HG03135 (cell line): ENCODE measurements around the gene SLMAP.

Source experiments
- ATAC-seq: cut with Tn5 transposase; IDR thresholded peaks from one replicate; pipeline ENCODE4 v1.9.1; 2021; ENCODE audit warnings: mild to moderate bottlenecking, moderate library complexity; ENCODE audit not compliant: unreplicated experiment

Gene SLMAP

DNA sequence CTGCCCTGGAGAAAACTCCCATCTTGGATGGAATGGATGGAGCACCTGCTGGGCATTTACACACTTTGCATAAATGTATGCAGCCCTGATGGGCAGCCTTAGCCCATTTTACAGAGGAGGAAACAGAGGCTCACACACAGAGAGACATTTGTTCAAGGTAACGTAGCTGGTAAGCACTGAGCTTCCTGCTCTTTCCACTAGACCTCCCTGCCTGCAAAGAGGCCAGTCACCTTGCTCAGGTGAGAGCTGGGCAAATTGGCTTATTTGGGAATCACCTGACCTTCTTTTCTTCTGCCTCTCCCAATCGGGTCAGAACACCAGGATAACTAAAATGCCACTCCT lies 200.7 kb downstream of the SLMAP start:
- ATAC-seq = no peak

DNA sequence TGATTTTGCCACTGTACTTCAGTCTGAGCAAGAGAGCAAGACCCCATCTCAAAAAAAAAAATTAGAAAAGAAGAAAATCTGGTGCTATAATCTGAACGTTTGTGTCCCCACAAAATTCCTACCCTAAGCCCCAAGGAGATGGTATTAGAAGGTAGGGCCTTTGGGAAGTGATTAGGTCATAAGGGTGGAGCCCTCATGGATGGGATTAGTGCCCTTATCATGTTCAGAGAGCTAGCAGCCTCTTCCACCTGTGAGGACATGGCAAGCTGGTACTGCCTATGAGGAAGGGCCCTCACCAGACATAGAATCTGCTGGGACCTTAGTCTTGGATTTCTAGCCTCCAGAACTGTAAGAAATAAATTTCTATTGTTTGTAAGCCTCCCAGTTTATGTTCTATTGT lies 201.7 kb downstream of the SLMAP start:
- ATAC-seq = no peak

DNA sequence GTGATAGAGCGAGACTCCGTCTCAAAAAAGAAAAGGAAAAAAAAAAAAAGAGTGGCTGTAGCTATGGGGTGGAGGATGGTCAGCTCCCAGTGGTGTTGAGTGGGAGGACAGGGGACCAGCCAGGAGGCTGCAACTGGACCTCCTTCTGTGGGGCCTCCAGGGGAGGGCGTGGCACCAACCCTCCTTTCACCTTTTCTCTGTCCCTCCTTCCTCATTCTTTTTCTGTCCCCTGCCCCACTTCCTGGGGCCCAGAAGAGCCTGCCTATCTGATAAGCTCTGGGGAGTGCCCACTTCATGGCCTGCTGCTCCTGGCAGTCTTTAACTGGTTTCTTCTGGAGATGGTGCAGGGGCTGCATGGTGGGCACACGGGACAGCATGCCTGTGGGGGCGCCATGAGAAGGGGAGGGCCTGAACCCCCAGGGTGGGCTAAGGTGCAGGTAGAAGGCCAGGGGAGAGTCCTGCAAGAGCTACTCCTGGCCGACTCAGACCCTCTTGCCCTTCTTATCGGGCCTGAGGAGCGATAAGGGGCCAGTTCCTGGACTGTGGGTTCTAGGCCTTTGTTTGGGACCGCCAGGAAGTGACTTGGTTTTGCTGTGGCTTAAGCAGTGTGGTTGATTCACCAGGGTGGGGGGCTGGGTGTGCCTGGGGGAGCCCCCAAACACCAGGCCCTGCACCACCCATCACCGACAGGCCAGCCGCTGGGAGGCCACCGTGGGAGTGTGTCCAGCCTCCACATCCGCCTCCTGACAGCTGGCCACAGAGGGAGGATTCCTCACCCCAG lies 202.7 kb downstream of the SLMAP start:
- no peak for ATAC-seq

DNA sequence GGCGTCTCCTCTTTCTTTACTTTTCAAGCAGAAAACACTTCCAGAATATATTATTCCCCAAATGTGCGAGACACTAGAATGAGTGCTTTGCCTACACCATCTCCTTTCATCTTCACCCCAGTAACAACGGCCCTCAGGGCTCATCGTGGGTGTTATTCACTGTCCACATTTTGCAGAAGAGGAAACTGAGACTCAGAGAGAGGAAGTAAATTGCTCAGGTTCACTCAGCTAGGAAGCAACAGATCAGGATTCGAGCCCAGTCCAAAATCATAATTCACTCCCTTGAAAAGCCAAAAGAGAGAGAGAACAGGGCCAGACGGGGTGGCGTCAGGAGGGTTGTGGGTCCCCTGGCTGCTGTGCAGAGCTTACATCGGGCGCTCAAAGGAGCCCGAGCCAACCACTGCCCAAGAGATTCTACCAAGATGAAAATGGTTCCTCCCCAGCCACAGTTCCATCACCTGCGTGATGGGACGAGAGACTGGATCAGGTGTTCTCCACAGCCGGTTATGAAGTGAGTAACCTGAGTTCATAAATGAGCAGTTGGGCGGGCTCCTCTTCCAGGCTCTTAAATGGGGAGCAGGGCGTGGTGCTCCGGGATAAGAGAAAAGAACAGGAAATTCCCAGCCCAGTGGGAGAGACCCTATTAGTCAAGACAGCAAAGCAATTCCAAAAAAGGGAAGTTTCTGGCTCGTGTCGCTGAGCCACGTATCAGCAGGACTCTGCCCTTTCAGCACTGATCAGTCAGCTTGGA lies 203.5 kb downstream of the SLMAP start:
- no peak for ATAC-seq

DNA sequence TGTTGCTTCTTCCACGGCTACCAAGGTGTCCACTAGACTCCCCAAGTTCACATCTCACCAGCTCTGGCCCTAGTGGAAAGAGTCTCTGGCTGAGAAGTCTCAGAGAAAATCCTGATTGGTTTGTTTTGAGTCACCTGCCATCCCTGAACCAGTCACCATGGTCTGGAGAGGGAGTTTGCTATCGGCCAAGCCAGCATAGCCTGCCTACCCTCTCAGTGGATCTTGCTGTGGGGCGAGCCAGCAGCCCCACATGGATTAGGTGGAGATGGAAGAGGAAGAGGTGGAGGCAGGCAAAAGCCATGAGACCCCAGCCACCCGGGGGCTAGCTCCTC lies 204.0 kb downstream of the SLMAP start:
- ATAC-seq = no peak

DNA sequence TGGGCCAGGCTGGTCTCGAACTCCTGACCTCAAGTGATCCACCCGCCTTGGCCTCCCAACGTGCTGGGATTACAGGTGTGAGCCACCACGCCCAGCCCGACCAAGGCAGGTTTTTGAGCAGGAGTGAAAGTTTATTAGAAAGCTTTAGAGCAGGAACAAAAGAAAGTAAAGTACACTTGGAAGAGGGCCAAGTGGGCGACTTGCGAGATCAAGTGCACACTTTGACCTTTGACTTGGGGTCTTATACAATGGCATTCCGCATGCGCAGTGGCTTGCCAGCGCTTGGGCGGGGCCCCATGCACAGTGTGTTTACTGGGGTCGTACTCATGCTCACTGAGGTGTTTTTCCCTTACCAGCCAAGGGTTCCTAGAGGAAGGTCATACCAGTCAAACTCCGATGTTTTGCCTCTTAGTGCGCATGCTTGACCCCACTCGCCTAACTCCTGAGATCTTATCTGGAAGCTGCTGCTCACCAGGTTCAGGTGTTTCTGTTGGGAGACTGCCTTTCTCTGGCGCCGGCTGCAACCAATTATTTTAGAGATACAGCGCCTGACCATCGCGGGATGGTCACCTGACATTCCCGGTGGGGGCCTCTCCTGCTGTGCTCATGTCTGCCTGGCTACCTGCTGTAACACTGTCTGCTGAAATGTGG lies 205.2 kb downstream of the SLMAP start:
- ATAC-seq = no peak

DNA sequence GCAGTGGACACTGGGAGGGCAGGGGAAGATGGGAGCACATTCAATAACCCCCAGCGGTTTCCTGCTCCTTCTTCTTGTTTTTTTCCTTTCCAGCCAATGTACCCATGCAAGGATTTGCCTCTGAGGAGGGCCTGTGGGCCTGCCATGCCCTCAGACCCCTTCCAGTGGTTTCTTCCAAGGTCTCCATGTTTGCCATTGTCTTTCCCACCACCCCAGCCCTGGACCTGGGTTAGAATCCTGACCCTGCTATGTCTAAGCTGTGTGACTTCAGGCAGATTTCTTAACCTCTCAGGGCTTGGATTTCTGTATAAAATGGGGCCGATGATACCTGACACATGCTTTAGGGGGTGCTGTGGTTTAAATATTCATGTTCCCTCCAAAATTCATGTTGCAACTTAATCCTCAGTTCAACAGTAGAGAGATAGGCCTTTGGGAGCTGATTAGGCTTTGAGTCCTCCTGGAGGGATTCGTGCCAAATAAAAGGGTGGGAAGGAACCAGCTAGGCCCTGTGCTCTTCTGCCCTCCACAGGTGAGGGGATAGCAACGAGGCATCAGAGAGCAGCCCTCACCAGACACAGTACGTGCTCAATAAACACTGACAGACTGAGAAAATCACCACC lies 205.8 kb downstream of the SLMAP start:
- no peak for ATAC-seq

DNA sequence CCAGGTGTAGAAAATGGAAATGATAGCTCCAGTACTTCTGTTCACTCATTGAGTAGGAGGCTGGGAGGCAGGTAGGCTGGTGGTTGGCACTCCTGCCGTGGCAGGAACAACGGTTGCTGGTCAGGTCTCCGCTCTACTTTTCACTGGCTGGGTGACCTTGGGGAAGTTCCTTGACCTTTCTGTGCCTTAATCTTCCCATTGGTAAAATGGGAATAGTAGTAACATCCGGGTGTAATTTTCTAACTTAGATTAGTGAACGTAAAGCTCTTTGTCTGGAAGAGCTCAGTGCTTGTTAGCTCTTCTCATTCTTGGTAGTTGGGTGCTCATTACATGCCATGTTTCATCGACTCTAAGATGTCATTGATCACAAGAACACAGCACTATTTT lies 206.3 kb downstream of the SLMAP start:
- no peak for ATAC-seq

DNA sequence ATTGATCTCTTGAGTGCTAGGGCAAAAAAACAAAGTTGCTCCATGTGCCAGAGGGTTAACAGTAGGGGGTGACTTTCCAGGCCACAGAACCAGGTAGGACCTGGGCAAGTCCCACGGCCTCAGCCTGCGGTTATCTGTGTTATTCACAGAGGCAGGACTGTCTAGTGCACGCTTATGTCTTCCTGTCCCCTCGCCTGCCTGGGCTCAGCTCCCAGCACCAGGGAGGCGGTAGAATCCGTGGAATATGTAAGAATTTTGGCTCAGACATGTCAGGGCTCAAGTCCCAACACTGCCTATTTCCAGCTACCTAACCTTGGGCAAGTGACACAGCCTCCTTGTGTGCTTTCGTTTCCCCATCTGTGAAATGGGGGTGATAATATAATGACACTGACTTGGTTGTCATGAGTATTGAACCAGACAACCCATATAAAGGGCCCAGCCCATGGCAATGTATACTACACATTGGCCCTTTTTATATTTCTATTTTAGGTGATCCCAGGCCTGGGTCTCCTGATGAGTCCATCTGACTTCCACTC lies 207.8 kb downstream of the SLMAP start:
- no peak for ATAC-seq

DNA sequence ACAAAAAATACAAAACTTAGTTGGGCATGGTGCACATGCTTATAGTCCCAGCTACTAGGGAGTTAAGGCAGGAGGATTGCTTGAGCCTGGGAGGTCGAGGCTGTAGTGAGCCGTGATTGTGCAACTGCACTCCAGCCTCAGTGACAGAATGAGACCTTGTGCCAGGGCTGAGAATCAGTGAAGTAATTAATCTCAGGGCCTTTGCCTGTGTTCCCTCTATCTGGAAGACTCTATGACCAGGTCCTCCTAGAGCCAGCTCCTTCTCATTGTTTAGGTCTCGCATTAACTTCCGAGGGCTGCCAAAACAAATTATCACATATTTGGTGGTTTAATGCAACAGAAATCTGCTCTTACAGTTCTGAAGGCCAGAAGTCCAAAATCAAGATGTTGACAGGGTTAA lies 210.7 kb downstream of the SLMAP start:
- no peak for ATAC-seq

DNA sequence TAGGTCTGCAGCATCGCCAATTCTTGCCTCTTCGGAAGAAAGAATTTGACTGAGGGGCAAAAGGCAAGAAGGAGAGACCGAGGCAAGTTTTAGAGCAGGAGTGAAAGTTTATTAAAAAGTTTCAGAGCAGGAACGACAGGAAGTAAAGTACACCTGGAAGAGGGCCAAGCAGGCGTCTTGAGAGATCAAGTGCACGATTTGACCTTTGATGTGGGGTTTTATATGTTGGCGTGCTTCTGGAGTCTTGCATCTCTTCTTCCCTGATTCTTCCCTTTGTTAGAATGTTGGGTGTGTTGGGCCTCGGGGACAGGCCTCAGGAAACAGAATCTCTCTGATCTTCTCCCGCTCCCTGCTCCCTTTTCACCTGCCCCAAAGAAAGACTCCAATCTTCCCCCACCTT lies 211.5 kb downstream of the SLMAP start:
- ATAC-seq = no peak

DNA sequence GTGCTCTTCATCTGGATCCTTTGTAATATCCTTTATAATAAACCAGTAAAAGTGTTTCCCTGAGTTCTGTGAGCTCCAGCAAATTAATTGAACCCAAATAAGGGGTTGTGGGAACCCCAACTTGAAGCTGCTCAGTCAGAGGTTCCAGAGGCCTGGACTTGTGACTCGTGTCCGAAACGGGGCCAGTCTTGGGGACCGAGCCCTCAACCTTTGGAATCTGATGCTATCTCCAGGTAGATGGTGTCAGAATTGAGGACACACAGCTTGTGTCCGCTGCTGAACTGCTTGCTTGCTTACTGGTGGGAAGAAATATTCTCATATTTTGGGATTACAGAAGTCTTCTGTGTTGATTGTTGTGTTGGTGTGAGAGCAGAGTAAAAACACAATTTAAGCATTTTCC lies 212.4 kb downstream of the SLMAP start:
- no peak for ATAC-seq

DNA sequence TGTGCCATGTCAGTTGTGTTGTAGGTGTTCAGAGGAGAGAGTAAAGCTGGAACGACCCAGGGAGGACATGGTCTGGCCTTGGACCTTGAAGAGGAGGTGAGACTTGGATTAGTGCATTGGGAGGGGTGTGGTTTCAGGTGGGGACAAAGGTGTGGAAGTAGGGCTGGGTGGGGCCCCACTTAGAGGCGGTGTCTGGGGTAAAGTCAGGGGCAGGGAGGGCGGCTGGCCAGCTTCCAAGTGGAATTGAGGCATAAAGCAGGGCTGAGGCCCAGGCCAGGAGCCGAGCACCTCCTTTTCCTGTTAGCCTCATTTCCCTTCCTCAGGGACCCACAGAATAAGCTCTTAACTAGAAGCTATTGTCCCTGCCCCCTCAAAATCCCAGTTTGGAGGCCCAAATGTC lies 215.9 kb downstream of the SLMAP start:
- ATAC-seq = no peak

DNA sequence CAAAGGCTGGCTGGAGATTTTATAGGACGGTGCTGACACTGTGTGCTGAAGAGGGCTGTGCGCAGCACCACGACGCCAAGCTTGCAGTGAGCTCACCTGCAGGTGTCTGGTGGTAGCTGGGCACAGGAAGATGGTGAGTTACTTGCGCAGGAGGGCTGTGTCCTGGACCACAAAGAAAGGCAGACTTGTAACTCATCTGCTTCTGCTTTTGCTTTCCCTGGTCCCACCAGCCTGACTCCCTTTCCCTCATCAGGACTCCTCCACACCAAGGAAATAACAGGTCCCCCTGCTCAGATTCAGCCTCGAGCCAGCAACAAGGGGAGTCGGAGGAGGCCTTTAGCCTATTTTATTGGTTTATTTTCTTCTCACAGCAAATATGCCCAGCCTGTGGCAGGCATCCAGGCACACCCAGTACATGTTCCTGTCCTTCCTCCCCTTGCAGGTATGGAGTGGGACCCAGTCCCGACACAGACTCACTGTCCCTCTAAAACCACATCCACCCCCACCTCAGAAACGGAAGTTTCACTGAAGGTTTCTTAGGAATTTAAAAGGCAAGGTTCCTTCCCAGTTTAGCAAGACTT lies 216.5 kb downstream of the SLMAP start:
- ATAC-seq = no peak

DNA sequence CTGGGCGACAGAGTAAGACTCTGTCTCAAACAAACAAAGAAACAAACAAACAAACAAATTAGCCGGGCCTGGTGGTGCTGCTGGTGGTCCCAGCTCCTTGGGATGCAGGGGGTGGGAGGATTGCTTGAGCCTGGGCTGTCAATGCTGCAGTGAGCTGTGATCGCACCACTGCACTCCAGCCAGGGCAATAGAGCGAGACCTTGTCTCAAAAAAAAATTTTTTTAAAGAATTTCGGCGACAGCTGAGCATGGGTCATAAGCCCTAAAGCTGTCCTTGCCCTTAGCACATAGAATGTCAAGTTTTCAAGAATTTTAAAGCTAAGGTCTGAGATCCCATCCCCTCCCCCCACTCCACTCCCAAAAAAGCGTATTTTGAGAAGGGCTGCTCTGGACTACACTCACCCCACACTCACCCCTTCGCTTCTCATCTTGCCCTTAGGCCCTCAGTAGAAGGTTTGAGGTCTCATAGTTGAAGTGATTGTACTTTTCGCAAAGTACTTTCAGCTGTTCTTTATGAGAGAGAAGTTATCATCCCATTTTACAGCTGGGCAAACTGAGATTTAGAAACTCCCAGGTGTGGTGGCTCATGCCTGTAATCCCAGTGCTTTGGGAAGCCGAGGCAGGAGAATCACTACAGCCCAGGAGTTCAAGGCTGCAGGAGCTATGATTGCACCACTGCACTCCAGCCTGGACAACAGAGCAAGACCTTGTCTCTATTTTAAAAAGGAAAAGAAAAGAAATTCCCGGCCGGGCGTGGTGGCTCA lies 217.8 kb downstream of the SLMAP start:
- no peak for ATAC-seq

DNA sequence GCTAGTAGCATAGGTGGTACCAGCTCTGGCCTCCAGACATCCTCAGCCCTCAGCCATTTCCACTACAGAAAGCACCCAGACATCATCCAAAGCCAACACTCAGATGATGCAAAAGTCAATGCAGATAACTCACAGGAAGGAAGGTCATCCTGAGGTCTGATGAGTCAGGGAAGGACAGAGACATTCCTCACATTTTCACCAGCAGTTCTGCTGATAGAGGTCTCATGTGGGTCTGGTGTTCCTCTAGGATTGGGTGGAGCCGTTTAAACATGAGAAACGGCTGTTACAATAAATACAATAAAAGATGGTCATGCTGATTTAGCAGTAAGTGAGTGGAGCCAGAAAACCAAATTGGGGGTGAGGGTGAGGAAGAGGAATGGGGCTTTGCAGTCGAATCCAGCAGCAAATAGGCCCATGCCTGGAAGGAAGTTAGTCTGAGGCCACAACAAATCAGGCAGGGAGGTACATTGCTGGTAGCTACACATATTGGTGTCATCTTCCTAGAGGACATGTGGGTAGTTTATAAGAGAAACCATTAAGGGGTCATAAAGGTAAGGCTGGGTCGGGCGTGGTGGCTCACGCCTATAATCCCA lies 218.8 kb downstream of the SLMAP start:
- ATAC-seq = no peak

DNA sequence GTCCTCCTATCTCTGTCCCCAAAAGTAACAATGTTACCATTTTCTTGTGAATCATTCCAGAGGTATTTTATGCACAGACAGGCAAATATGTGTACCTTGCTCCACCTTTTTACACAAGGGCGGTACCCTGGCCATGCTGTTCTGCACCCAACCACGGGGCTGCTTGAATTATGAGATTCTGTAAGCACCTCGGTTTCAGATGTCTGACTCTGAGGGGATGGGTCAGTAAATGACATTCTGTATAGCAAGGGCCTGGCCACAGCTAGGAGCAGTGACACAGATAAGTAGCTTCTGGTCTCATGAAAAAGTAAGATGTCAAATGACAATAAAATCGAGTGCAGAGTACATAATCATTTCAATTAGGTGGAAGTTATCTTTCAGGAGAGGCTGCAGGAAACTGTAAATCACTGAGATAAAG lies 221.7 kb downstream of the SLMAP start:
- no peak for ATAC-seq

DNA sequence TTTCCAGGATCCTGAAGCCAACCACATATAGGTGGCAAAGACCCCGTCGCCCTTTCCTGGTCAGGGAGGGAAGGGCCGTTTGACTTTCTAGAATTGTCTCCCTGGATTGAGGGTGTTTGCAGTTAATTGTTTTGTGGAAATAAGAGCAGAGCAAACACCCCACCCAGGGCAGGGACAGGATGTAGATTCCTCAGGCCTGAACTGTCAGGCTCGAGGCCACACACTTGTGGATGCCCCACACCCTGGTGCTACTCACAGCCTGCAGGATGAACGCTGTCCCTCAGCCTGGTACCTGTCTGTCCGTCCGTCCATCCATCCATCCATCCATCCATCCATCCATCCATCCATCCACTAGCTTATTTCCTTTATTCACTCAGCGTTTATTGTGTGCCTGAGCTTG lies 222.2 kb downstream of the SLMAP start:
- no peak for ATAC-seq
